NT2/D1 (cell line): ENCODE results near the gene SLCO3A1.

Experiments used
- DNase-seq: peaks from one replicate; pipeline ENCODE4 v3.0.0-alpha.2; 2011; ENCODE audit warnings: low read depth, low spot score
- H3K27me3 ChIP-seq: 2 replicates; pipeline ENCODE4 v1.6.0; 2011; ENCODE audit warnings: mild to moderate bottlenecking; ENCODE audit not compliant: insufficient read length, insufficient read depth
- H3K36me3 ChIP-seq: 2 replicates; pipeline ENCODE4 v1.6.1; 2011; ENCODE audit warnings: mild to moderate bottlenecking, low read length, mixed read lengths; ENCODE audit not compliant: insufficient read depth, insufficient read length
- H3K4me1 ChIP-seq: 2 replicates; pipeline ENCODE4 v1.5.1; 2011; ENCODE audit not compliant: insufficient read depth, insufficient read length
- H3K4me3 ChIP-seq: 2 replicates; pipeline ENCODE4 v1.5.1; 2011; ENCODE audit warnings: low read depth; ENCODE audit not compliant: insufficient read length
- H3K9ac ChIP-seq: 2 replicates; pipeline ENCODE4 v1.6.0; 2011; ENCODE audit warnings: low read depth; ENCODE audit not compliant: insufficient read length
- H3K9me3 ChIP-seq: 2 replicates; pipeline ENCODE4 v1.5.1; 2011; ENCODE audit warnings: mild to moderate bottlenecking, low read length; ENCODE audit not compliant: insufficient read depth
- SUZ12 ChIP-seq: IDR thresholded peaks from 2 replicates; pipeline ENCODE4 v1.6.1; 2011; ENCODE audit not compliant: insufficient read length, insufficient read depth; ENCODE audit errors: extremely low read depth
- YY1 ChIP-seq: IDR thresholded peaks from 2 replicates; pipeline ENCODE4 v1.6.1; 2011; ENCODE audit not compliant: insufficient read length, insufficient read depth
- ZNF274 ChIP-seq: IDR thresholded peaks from 2 replicates; pipeline ENCODE4 v1.6.1; 2011; ENCODE audit warnings: mild to moderate bottlenecking, low read depth, low read length

The SLCO3A1 gene

GRCh38 chr15:91980502-91981267 is 127.2 kb downstream of the SLCO3A1 start:
- Histone ChIP-seq H3K27me3 (no peaks in the 10 kb centered on the region), H3K4me1 (no peaks in the 10 kb centered on the region), H3K36me3 (no peaks in the 10 kb centered on the region), H3K9ac (no peak overlapping the region), H3K4me3 (no peak overlapping the region), H3K9me3 (no peaks in the 10 kb centered on the region)
- no peak for DNase-seq
- no peak for TF ChIP-seq ZNF274
- no peak for TF ChIP-seq YY1
- no peak for TF ChIP-seq SUZ12

- no peak overlapping the region for H3K9ac ChIP-seq
- H3K4me1 ChIP-seq: no peaks in the 10 kb centered on the region
- no peak overlapping the region for H3K4me3 ChIP-seq
- H3K36me3 ChIP-seq: no peaks in the 10 kb centered on the region
- DNase-seq: no peak
- no peaks in the 10 kb centered on the region for H3K27me3 ChIP-seq
- TF ChIP-seq ZNF274: no peak
- no peak for TF ChIP-seq SUZ12
- TF ChIP-seq YY1: no peak
- H3K9me3 ChIP-seq: no peaks in the 10 kb centered on the region
These were observed 128.6 kb downstream of the SLCO3A1 start for GRCh38 chr15:91981821-91982800.

- DNase-seq: no peak
- Histone ChIP-seq H3K27me3 (no peaks in the 10 kb centered on the region), H3K4me1 (no peaks in the 10 kb centered on the region), H3K4me3 (no peak overlapping the region), H3K9me3 (no peaks in the 10 kb centered on the region), H3K36me3 (no peaks in the 10 kb centered on the region), H3K9ac (no peak overlapping the region)
- TF ChIP-seq ZNF274: no peak
These were observed 130.3 kb downstream of the SLCO3A1 start for GRCh38 chr15:91983729-91984340.

GRCh38 chr15:91985297-91985696 is 131.8 kb downstream of the SLCO3A1 start:
- no peaks in the 10 kb centered on the region for H3K9me3 ChIP-seq
- no peak overlapping the region for H3K9ac ChIP-seq
- TF ChIP-seq YY1: no peak
- no peak for TF ChIP-seq SUZ12
- no peak for TF ChIP-seq ZNF274
- H3K4me1 ChIP-seq: no peaks in the 10 kb centered on the region
- no peak overlapping the region for H3K4me3 ChIP-seq
- DNase-seq: no peak
- no peaks in the 10 kb centered on the region for H3K27me3 ChIP-seq
- H3K36me3 ChIP-seq: no peaks in the 10 kb centered on the region

- no peaks in the 10 kb centered on the region for H3K27me3 ChIP-seq
- H3K36me3 ChIP-seq: no peaks in the 10 kb centered on the region
- no peak overlapping the region for H3K4me3 ChIP-seq
- H3K9ac ChIP-seq: no peak overlapping the region
- no peaks in the 10 kb centered on the region for H3K9me3 ChIP-seq
- TF ChIP-seq ZNF274 (no peak), YY1 (no peak), SUZ12 (no peak)
- no peak for DNase-seq
- peaks cover 3% of the 10 kb centered on the region for H3K4me1 ChIP-seq
These were observed 134.6 kb downstream of the SLCO3A1 start for GRCh38 chr15:91988071-91988470.

GRCh38 chr15:91988655-91989054 is 135.1 kb downstream of the SLCO3A1 start:
- Histone ChIP-seq H3K4me3 (no peak overlapping the region), H3K4me1 (peaks cover 3% of the 10 kb centered on the region), H3K36me3 (no peaks in the 10 kb centered on the region), H3K27me3 (no peaks in the 10 kb centered on the region), H3K9ac (no peak overlapping the region), H3K9me3 (no peaks in the 10 kb centered on the region)
- TF ChIP-seq YY1 (no peak), ZNF274 (no peak), SUZ12 (no peak)
- DNase-seq: no peak

GRCh38 chr15:91989821-91990220 is 136.3 kb downstream of the SLCO3A1 start:
- Histone ChIP-seq H3K9ac (no peak overlapping the region), H3K36me3 (no peaks in the 10 kb centered on the region), H3K4me1 (peaks cover 3% of the 10 kb centered on the region), H3K27me3 (no peaks in the 10 kb centered on the region), H3K9me3 (no peaks in the 10 kb centered on the region), H3K4me3 (no peak overlapping the region)
- no peak for DNase-seq
- TF ChIP-seq SUZ12: no peak
- no peak for TF ChIP-seq YY1
- TF ChIP-seq ZNF274: no peak
